ENCODE measurements around the gene SRRM1. TPM values are rescaled to one million over a fixed set of nuclear protein-coding genes. Genes with fewer than 3 reads are reported as not detected.
"Not testable (repeated sequence)": the region's sequence is repeated elsewhere in the genome, so short reads cannot be mapped to it uniquely, and the experiment has no call there.

The SRRM1 gene
- total and polyA plus RNA-seq, 7 experiments from 2014 or later: 173 to 342 (median 246) TPM

DNA sequence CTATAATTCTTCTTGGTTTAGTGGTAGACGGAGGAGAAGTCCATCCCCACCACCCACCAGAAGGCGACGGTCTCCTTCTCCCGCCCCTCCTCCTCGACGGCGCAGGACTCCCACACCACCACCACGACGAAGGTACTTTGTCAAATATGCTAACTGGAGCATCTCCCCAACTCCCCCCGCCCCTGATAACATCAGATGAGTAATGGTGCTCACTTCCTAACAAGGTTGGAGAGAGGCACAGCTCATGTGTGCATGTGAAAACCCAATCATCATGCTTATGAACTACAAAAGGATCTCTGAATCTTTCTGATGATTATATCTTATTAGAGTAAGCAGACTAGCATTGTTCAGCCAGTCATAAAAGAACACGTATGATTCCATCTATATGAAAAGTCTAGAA, 23.7 kb downstream of the SRRM1 start:
- no peaks in the 10 kb centered on the region for H3K27me3 ChIP-seq (ENCODE audit: control insufficient read depth in 2 of 2, insufficient read depth in 2 of 2, low read length in 2 of 2)
- no peak overlapping the region for H3K4me3 ChIP-seq (ENCODE audit: low read length)
- DNase-seq: no peak
- H3K36me3 Mint-ChIP-seq: peaks cover 20 to 61% (median 33%) of the 10 kb centered on the region in 5 donors
- peaks cover 0 to 2% (median 0%) of the 10 kb centered on the region in 11 donors for H3K9me3 Mint-ChIP-seq
- intact Hi-C loops (cut with micrococcal nuclease): no loop called here
- POLR2A ChIA-PET: interaction anchor here (0.9 kb wide), 1 partner anchor 11 kb away, joined by 3 read pairs; no protein-coding TSS in a partner anchor
- H3K4me1 ChIP-seq (ENCODE audit: control insufficient read depth in 2 of 2, insufficient read depth in 2 of 2, low read length in 2 of 2): no peaks in the 10 kb centered on the region
- no peak overlapping the region for H3K27ac ChIP-seq (ENCODE audit: low read depth, low read length)
- no peaks in the 10 kb centered on the region for H3K27me3 Mint-ChIP-seq
- peaks cover 0 to 2% (median 0%) of the 10 kb centered on the region in 7 donors for H3K4me1 Mint-ChIP-seq
- no peak overlapping the region for H3K27ac Mint-ChIP-seq
- peaks cover 50 to 94% (median 66%) of the 10 kb centered on the region in 3 experiments for H3K36me3 ChIP-seq (ENCODE audit: control insufficient read depth in 2 of 3, insufficient read depth in 3 of 3, low read length in 3 of 3)
- ATAC-seq: no peak
- no peaks in the 10 kb centered on the region for H3K9me3 ChIP-seq (ENCODE audit: control insufficient read depth in 2 of 3, low read length in 3 of 3)
- H3K4me3 Mint-ChIP-seq: no peak overlapping the region
- CTCF ChIA-PET: no interaction called here

DNA sequence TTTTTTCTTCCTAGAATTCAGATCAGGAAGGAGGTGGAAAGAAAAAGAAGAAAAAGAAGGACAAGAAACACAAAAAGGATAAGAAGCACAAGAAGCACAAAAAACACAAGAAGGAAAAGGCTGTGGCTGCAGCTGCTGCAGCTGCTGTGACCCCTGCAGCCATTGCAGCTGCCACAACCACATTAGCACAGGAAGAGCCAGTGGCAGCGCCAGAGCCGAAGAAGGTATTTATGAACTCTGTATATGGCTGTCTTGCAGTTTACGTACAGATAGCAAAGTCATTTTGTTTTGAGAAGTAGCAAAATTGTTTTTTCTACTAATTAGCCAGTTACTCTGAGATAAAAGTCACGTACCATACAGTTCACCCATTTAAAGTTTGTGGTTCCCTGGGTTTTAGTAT, 28.3 kb downstream of the SRRM1 start:
- peaks cover 35 to 83% (median 42%) of the 10 kb centered on the region in 3 experiments for H3K36me3 ChIP-seq (ENCODE audit: control insufficient read depth in 2 of 3, insufficient read depth in 3 of 3, low read length in 3 of 3)
- intact Hi-C loops (cut with micrococcal nuclease); POLR2A ChIA-PET; DNase-seq; H3K4me1 ChIP-seq (ENCODE audit: control insufficient read depth in 2 of 2, insufficient read depth in 2 of 2, low read length in 2 of 2); H3K27me3 ChIP-seq (ENCODE audit: control insufficient read depth in 2 of 2, insufficient read depth in 2 of 2, low read length in 2 of 2); H3K4me1 Mint-ChIP-seq; H3K27me3 Mint-ChIP-seq; H3K9me3 Mint-ChIP-seq; H3K4me3 ChIP-seq (ENCODE audit: low read length); H3K27ac ChIP-seq (ENCODE audit: low read depth, low read length); H3K4me3 Mint-ChIP-seq; H3K9me3 ChIP-seq (ENCODE audit: control insufficient read depth in 2 of 3, low read length in 3 of 3); CTCF ChIA-PET: not testable (repeated sequence)
- ATAC-seq: peak; percentile 42
- H3K36me3 Mint-ChIP-seq: peaks cover 16 to 73% (median 43%) of the 10 kb centered on the region in 5 donors
- peak overlapping the region in 2 of 9 donors; percentile 43 to 61 for H3K27ac Mint-ChIP-seq

DNA sequence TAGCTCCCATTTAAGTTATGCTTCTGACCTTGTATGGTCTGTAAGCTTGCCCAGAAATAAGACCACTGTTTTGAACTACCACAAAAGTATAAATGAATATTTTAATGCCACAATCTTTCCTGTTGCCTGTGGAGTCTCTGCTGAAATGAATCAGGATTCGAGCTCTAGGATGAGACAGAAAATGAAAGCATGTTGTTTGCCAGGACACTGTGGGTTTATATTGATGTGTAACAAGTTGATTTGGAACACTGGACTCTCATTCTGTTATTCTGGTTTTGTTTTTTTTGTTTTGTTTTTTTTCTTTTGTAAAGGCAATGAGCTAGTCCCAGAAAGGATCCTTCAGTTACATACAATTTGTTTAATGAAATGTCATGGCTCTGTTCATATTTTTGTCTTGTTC, 29.6 kb downstream of the SRRM1 start:
- H3K9me3 ChIP-seq (ENCODE audit: control insufficient read depth in 2 of 3, low read length in 3 of 3); H3K4me3 ChIP-seq (ENCODE audit: low read length); H3K4me1 Mint-ChIP-seq; H3K27me3 ChIP-seq (ENCODE audit: control insufficient read depth in 2 of 2, insufficient read depth in 2 of 2, low read length in 2 of 2); H3K27me3 Mint-ChIP-seq; H3K27ac ChIP-seq (ENCODE audit: low read depth, low read length); H3K4me1 ChIP-seq (ENCODE audit: control insufficient read depth in 2 of 2, insufficient read depth in 2 of 2, low read length in 2 of 2); H3K9me3 Mint-ChIP-seq; ATAC-seq; intact Hi-C loops (cut with micrococcal nuclease); H3K4me3 Mint-ChIP-seq; DNase-seq: not testable (repeated sequence)
- POLR2A ChIA-PET: interaction anchor here (0.6 kb wide), 1 partner anchor 143 kb away, joined by 4 read pairs; no protein-coding TSS in a partner anchor
- H3K36me3 Mint-ChIP-seq: peaks cover 13 to 74% (median 42%) of the 10 kb centered on the region in 5 donors
- H3K36me3 ChIP-seq (ENCODE audit: control insufficient read depth in 2 of 3, insufficient read depth in 3 of 3, low read length in 3 of 3): peaks cover 29 to 77% (median 36%) of the 10 kb centered on the region in 3 experiments
- CTCF ChIA-PET: interaction anchor here (1.0 kb wide), 1 partner anchor 15 kb away, joined by 5 read pairs; no protein-coding TSS in a partner anchor
- H3K27ac Mint-ChIP-seq: peak overlapping the region in 4 of 9 donors; percentile 4 to 31 (median 18)

DNA sequence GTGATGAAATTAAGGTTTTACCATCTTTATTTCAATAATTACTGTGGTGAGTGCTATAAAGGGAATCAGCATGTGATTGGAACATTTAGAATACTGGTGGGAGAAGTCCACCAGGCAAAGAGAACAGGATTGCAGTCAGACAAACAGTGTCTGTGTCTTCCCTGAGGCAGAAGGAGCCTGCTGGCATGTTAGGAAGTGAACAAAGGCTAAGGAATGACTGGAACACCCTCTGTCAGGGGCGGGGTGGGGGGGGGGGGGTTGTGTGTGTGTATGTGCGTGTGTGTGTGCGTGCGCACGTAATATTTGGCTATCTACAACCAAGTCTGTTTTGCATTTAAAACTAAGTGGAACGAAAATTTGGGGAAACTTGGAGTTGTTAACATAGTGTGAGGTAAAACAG, 30.2 kb downstream of the SRRM1 start:
- peaks cover 24 to 70% (median 32%) of the 10 kb centered on the region in 3 experiments for H3K36me3 ChIP-seq (ENCODE audit: control insufficient read depth in 2 of 3, insufficient read depth in 3 of 3, low read length in 3 of 3)
- ChIA-PET CTCF (no interaction called here), POLR2A (interaction anchor here (0.7 kb wide), 1 partner anchor 318 kb away, joined by 3 read pairs; no protein-coding TSS in a partner anchor)
- H3K4me3 ChIP-seq (ENCODE audit: low read length): no peak overlapping the region
- peak overlapping the region in 2 of 9 donors; percentile 31 to 59 for H3K27ac Mint-ChIP-seq
- H3K36me3 Mint-ChIP-seq: peaks cover 13 to 70% (median 42%) of the 10 kb centered on the region in 5 donors
- peaks cover 0 to 2% (median 0%) of the 10 kb centered on the region in 11 donors for H3K9me3 Mint-ChIP-seq
- DNase-seq: no peak
- no peaks in the 10 kb centered on the region for H3K9me3 ChIP-seq (ENCODE audit: control insufficient read depth in 2 of 3, low read length in 3 of 3)
- ATAC-seq: no peak
- H3K27ac ChIP-seq (ENCODE audit: low read depth, low read length): no peak overlapping the region
- no peaks in the 10 kb centered on the region for H3K27me3 Mint-ChIP-seq
- no peaks in the 10 kb centered on the region for H3K4me1 ChIP-seq (ENCODE audit: control insufficient read depth in 2 of 2, insufficient read depth in 2 of 2, low read length in 2 of 2)
- H3K4me1 Mint-ChIP-seq: peaks cover 0 to 5% (median 0%) of the 10 kb centered on the region in 7 donors
- intact Hi-C loops (cut with micrococcal nuclease): no loop called here
- H3K27me3 ChIP-seq (ENCODE audit: control insufficient read depth in 2 of 2, insufficient read depth in 2 of 2, low read length in 2 of 2): no peaks in the 10 kb centered on the region
- no peak overlapping the region for H3K4me3 Mint-ChIP-seq

DNA sequence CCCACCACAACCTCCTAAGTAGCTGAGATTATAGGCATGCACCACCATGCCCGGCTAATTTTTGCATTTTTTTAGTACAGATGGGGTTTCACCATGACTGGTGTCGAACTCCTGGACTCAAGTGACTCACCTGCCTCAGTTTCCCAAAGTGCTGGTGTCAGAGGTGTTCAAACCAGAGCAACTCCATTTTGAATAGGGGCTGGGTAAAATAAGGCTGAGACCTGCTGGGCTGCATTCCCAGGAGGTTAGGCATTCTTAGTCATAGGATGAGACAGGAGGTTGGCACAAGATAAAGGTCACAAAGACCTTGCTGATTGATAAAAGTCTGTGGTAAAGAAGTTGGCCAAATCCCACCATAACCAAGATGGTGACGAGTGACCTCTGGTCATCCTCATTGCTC, 35.3 kb downstream of the SRRM1 start:
- H3K4me3 ChIP-seq (ENCODE audit: low read length); CTCF ChIA-PET; H3K4me1 ChIP-seq (ENCODE audit: control insufficient read depth in 2 of 2, insufficient read depth in 2 of 2, low read length in 2 of 2); H3K9me3 Mint-ChIP-seq; ATAC-seq; H3K9me3 ChIP-seq (ENCODE audit: control insufficient read depth in 2 of 3, low read length in 3 of 3); H3K4me1 Mint-ChIP-seq; H3K27me3 Mint-ChIP-seq; H3K27me3 ChIP-seq (ENCODE audit: control insufficient read depth in 2 of 2, insufficient read depth in 2 of 2, low read length in 2 of 2); DNase-seq; H3K4me3 Mint-ChIP-seq; intact Hi-C loops (cut with micrococcal nuclease); H3K27ac ChIP-seq (ENCODE audit: low read depth, low read length); H3K27ac Mint-ChIP-seq: not testable (repeated sequence)
- H3K36me3 ChIP-seq (ENCODE audit: control insufficient read depth in 2 of 3, insufficient read depth in 3 of 3, low read length in 3 of 3): peaks cover 4 to 29% (median 7%) of the 10 kb centered on the region in 3 experiments
- POLR2A ChIA-PET: interaction anchor here (0.6 kb wide), 1 partner anchor 357 kb away, joined by 3 read pairs; no protein-coding TSS in a partner anchor
- H3K36me3 Mint-ChIP-seq: peaks cover 0 to 30% (median 16%) of the 10 kb centered on the region in 5 donors

DNA sequence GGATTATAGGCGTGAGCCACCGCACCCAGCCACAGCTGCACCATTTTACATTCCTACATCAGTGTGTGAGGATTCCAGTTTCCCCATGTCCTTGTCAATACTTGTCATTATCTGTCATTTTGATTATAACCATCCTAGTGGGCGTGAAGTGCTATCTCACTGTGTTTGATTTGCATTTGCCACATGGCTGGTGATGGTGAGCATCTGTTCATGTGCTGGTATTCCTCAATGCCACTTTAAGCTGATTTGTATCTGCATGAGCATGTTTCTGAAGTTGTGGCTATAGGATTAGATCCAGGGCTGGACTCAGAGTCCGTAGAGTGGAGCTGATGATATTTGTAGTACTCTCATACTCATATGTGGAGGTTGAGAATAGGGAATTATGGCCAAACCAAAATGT, 36.6 kb downstream of the SRRM1 start:
- no peaks in the 10 kb centered on the region for H3K9me3 Mint-ChIP-seq
- no peak for ATAC-seq
- no peak for DNase-seq
- no peaks in the 10 kb centered on the region for H3K27me3 ChIP-seq (ENCODE audit: control insufficient read depth in 2 of 2, insufficient read depth in 2 of 2, low read length in 2 of 2)
- intact Hi-C loops (cut with micrococcal nuclease): loop anchor here in 1 of 2 donors (10.0 kb wide), 1 partner anchor 65 kb away; the partner anchor contains the start of gene CLIC4
- no peaks in the 10 kb centered on the region for H3K9me3 ChIP-seq (ENCODE audit: control insufficient read depth in 2 of 3, low read length in 3 of 3)
- no peaks in the 10 kb centered on the region for H3K27me3 Mint-ChIP-seq
- peaks cover 0 to 16% (median 2%) of the 10 kb centered on the region in 3 experiments for H3K36me3 ChIP-seq (ENCODE audit: control insufficient read depth in 2 of 3, insufficient read depth in 3 of 3, low read length in 3 of 3)
- H3K4me1 ChIP-seq (ENCODE audit: control insufficient read depth in 2 of 2, insufficient read depth in 2 of 2, low read length in 2 of 2): no peaks in the 10 kb centered on the region
- peaks cover 0 to 22% (median 12%) of the 10 kb centered on the region in 5 donors for H3K36me3 Mint-ChIP-seq
- no peak overlapping the region for H3K4me3 ChIP-seq (ENCODE audit: low read length)
- ChIA-PET POLR2A (no interaction called here), CTCF (interaction anchor here (0.6 kb wide), 2 partner anchors 269 to 930 kb away, joined by 3 to 7 read pairs; no protein-coding TSS in a partner anchor)
- peaks cover 0 to 5% (median 0%) of the 10 kb centered on the region in 7 donors for H3K4me1 Mint-ChIP-seq
- no peak overlapping the region for H3K4me3 Mint-ChIP-seq
- no peak overlapping the region for H3K27ac ChIP-seq (ENCODE audit: low read depth, low read length)
- no peak overlapping the region for H3K27ac Mint-ChIP-seq
